GM18526 (cell line): ENCODE measurements around the gene PRDM16.

ENCODE experiments used
- POLR2A ChIP-seq: IDR thresholded peaks from 3 replicates; pipeline ENCODE4 v1.6.1; 2011; ENCODE audit not compliant: insufficient read length; ENCODE audit errors: extremely low read depth

The PRDM16 gene

DNA sequence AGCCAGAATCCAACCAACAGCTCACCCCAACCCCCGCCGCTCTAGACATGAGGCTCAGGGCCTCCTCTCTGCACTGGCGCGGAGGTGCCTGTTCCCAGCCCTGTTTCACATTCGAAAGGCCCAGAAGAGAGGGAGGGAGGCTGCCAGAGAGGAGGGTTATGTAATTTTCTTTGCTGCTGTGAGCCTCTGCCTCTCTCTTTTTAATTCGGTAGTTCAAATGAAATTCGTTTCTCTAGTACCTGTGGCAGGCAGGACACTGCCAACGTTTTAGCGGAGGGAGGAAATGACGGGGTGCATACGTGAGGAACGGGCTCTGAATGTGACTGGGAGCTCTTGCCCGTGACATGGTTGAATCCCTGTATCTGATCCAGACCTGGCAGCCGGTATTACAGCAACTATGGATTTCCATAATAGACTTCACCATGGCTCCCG is 9.4 kb downstream of the PRDM16 start:
- TF ChIP-seq POLR2A = no peak

DNA sequence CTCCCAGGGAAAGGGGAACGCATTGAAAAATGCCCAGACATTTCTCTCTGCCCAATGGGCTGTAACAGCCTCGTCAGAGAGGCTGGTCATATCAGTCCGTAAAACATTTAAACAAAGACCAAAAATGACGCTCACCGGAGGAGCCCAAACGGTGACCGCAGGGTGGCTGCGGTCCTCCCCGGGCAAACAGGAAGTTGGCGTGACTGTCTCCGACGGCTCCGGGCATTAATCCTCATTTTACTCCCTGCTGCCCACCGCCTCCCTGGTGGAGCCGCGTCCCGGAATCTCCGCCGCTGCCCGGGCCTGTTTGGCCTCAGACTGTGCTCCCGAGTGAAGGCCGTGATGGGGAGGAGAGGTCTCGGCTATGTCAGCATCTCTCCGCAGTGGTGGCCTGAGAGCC is 9.9 kb downstream of the PRDM16 start:
- TF ChIP-seq POLR2A = no peak

DNA sequence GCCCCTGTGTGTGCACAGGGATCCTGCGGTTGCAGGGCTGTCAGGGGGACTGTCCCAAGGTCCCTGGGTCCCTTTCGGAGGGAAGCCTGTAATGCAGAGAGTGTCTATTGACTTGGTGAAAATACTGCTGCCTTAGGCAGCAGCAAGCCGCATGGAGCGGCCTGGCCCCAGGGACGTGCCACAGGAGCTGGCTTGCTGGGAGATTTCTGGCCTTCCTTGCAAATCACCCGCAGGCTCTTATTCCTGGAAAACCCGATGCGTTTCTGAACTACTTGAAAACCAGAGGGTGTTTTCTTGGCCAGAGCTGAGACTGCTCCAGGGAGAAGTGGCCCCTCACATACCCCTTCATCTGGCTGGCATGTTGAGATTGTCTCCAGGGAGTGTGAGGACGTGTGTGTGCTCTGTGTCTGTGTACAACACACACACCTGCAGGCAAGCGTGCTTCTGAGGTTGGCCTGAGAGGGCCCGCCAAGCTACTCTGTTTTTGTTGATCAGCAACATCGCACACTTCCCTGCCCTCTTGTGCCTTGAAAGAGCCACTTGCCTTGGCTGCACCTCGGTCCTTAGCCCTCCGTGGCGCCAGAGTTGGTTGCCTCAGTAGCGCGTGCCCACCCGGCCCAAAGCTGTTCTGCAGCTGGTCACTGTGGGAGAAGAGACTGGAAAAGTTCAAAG is 10.5 kb downstream of the PRDM16 start:
- no peak for TF ChIP-seq POLR2A

DNA sequence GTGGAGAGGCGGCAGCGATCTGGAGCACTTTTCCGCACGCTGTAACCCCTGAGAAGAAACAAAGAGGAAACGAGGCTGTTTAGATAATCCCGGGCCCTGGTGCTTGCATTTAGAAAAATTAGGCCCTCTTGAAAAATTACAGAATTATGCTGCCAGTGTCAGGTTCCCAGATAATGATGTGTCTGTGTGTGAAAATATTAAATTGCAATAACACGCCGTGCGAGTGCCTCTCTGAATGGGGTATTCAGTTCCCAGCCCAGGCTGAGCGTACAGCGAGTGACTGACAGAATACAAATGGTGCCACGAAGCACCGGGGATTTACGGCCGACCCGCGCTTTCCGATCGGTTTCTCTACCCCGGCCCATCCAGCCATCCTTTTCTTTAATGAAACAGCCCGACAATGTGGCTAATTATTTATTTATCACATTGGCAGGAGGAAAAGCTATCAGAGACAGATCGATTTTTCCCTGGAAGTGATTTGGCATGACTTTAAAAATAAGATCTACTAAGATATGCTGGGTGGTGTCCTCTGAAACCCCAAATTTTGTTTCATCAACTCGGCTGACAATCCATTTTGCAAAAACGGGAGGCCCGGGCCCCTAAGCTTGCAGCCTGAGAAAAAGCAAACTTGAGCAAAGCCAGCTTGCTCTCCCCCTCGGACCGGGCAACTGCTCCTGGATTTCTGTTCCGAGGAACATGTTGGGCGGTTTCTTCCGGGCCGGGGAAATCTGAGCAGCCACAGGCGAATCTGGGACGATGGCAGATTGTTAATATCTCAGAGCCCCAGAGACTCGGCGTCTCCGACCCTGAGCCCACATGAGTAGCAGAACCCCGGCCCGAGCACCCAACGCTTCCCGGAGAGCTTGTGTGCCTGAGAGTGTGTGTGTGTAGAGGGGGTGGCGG is 11.3 kb downstream of the PRDM16 start:
- no peak for TF ChIP-seq POLR2A

DNA sequence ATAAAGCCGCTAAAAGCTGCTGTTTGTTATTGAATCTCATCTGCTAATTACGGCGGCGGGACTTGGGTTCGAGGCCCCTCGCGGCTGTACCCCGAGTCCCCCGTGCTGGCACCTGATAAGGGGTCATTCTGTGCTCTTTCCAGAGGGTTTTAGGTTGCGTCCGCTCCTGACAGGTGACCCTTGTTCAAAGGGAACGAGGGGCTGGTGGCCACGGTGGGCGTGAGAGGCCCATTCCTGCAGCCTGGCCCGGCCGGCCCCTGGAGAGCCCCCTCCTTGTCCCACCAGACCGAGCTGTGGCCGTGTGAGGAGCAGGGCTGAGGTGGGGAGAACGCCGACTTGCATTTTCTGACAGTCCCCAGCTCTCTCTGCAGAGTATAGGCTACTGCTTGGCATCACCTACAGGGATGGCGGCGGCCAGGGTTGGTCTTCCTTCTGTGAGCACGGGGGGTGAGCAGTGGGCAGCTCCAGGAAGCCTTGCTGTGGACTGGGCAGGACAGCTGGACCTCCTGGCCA is 12.2 kb downstream of the PRDM16 start:
- no peak for TF ChIP-seq POLR2A

DNA sequence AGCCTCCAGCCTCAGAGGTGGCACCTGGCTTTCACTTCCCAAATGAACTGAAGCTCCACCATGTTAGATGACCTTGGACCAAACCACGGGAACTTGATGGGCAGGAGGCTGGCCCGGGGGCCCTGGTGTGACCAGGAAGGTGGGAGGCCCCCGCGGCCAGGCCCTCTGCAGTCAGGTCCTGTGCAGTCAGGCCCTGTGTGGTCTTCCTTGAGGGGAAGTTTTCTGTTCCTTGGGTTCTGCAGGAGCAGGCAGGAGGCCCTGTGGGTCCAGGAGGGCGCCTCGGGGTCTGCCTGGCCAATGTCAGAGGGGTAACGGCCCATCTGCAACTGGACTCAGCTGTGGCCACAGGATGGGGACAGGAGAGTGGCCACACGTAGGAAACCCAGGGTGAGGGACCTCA is 13.0 kb downstream of the PRDM16 start:
- no peak for TF ChIP-seq POLR2A

DNA sequence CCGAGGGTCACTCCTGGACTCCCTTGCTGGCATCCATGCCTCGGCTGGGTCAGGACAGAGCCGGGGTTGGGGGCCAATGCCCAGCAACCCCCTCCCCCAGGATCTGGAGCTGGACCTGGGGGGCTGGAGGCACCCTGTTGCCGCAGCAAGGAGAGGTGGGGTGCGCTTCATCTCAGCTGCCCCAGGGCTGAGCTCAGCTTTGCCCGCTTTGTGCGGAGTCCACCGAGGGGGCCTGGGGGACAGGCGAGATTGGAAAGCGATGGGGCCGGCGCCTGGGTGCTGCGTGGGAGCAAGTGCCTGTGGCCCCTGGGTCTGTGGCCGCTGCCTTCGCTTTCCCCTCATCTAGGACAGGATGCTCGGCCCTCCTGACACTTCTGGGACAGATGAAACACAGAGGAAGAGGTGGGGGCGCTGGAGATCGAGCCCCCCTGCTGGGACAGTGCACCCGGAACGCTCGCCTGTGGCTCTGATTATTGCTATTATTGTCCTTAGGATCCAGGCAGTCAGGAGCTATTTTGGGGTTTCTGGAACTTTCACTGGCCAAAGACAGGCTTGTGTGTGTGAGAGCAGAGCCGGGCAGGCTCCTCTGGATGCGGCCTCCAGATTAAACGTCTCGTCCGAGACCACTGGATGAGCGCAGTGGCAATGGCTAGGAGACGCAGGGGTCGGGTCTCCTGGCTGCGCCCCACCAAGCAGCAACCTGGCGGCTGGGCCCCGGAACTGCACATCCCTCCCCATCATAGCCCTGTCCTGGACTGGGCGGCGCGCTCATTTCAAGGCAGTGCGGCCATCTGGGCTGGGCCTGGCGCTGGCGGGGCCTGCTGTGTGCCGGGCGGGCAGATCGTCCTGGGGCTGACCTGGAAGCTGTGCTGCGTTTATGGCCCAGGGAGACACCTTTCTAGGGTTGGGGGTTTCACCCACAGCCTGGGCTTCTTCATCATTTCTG is 13.8 kb downstream of the PRDM16 start:
- TF ChIP-seq POLR2A = no peak

DNA sequence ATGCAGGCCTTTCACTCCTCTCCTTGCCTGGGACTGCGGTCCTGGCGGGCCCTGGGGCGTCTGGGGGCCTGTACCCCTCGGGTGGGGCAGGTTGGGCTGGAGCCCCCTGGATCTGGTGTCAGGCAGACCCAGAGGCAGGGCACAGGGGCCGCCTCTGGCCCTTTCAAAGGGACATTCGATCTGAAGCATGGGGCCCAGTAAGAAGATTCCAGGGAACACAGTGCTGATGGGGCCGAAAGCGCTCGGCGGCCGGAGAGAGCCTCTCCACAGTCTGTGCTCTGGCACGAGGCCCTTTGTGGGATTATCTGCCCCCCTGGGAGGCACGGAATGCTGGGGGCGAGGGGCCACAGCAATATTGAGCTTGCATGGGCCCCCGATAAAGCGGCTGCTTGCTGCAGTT is 15.2 kb downstream of the PRDM16 start:
- no peak for TF ChIP-seq POLR2A

DNA sequence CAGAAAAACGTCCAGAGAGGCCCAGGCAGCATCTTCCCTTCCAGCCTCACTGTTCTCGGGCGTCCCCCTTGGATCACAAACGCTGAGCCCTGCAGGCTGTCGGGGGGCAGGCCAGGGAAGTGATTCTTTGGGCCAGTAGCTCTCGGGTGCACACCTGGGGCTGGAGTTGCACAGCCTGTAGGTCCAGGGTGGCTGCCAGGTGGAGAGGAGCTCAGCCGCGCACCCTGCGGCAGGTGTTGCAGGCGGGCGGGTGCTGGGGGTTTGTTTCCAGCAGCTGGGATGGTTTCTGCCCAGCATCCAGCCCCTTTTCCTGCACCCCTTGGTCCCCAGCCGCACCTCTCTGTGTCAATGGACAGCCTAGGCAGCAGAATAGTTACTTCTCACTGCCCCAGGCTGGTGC is 15.7 kb downstream of the PRDM16 start:
- TF ChIP-seq POLR2A = no peak

DNA sequence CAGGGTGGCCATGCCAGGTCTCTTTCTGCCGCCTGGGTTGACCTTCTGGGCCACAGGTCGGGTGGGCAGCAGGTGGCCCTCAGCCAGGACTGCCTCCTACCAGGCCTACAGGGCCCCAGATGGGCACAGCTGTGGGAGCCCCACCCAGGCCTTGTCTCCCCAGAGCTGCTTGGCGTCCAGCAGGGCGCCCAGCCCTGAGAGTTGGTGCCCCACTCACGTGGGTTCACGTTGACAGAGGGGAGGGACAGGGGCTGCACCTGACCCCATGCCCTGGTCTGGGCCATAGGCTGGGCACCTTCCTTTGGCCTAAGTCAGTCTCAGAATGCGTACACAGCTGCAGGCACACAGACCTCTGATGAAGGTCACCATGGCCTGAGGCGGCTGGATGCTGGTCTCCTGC is 16.7 kb downstream of the PRDM16 start:
- TF ChIP-seq POLR2A = no peak

DNA sequence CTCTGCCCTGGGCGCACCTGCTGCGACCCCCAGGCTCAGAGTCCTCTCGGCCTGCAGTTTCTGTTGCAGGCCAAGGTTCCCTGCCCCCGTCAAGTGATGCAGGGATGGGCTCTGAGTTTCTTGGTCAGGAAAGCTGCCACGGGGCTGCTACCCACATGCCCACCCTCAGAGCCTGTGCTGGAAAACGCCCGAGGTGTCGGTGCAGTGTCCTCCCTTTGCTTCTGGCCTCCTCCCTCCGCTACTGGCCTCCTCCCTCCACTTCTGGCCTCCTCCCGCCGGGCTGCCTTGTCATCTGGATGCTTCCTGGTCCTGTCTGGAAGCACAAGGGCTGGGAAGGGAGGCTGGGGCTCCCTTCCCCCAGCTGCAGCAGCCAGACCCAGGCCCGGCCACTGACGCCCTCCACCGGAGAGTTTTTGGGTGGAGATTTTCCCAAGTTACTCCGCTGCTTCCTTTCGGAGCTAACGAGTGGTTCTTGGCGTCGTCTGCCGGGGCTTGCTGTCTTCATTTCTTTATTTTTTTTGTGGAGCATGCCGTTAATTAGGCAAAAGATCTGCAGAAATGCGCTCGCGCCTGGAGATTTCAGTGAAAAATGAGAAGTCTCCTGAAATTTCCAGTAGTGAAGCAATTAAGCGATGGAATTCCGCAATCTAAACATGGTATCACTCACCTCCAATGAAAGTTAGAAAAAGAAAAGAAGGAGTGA is 17.4 kb downstream of the PRDM16 start:
- no peak for TF ChIP-seq POLR2A

DNA sequence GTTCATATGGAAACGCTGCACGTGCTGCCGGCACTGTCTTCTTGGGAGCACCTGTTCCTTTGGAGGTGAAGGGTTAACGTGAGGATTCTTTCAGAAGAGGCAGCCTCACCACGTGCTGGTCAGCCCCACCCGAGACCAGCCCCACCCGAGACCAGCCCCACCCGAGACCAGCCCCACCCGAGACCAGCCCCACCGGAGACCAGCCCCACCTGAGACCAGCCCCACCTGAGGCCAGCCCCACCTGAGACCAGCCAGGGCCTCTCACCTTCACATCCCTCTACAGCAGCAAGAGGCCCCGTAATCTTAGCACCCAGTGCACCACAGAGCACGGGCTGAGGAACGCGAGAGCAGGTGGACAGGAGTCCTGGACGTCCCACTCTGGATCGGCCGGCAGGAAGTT is 18.0 kb downstream of the PRDM16 start:
- TF ChIP-seq POLR2A = no peak

DNA sequence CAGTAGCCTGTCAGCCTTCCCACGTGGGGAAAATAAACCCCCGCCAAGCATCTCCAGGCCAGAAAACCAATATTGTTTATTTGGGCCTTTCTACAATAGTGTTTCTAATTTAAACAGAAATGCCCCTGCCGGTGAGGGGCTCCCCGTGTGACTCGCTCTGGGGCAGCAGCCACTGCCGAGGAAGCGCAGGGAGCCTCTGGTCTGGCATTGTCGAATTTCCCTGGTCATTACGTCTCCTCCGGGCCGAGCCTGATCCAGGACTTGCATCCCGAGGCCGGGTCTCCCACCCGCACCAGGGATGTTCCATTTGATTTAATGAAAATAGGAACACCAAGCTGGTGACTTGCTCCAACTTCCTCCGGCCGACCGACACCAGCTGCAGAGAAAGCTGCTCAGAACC is 20.5 kb downstream of the PRDM16 start:
- no peak for TF ChIP-seq POLR2A

DNA sequence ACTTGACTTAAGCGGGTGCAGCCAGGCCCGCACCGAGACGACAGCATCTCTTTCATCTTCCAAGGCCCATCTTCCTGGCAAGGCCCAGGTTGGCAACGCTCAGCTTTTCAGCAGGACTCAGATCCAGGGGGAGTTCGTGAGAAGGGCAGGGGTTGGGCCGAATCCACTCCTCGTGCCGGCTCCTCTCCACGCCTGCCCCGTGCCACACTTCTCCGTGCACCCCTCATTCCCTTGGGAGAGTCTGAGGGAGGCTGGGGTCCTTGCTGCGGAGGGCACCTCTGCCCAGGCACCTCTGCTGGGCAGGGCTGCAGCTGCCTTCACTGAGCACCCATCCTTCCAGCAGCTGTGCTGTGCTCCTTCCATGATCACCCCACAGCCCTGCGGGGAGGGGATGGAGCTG is 22.3 kb downstream of the PRDM16 start:
- no peak for TF ChIP-seq POLR2A

DNA sequence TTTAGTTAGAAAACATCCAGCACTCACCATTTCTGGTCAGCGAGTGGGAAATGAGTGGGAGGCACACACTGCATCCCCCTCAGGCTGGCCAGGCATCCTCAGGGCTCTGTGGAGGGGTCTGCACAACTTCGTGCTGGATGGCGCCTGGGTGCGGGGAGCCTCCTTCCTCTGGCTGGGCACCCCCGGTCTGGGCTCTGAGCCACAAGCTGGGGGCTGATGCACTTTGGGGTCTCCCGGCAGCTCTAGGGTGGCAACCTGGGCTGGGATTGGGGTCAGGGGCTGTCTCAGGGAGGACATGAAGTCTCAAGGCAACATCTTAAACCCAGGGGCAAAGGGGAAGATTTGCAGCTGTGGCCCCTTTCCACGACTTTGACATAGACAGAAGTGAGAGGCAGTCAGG is 23.5 kb downstream of the PRDM16 start:
- no peak for TF ChIP-seq POLR2A
